GM19452 (cell line): ENCODE data around the gene HNF1A.

Experiments used
- ATAC-seq: cut with Tn5 transposase; IDR thresholded peaks from one replicate; pipeline ENCODE4 v1.9.1; 2021; ENCODE audit not compliant: unreplicated experiment

Gene HNF1A

DNA sequence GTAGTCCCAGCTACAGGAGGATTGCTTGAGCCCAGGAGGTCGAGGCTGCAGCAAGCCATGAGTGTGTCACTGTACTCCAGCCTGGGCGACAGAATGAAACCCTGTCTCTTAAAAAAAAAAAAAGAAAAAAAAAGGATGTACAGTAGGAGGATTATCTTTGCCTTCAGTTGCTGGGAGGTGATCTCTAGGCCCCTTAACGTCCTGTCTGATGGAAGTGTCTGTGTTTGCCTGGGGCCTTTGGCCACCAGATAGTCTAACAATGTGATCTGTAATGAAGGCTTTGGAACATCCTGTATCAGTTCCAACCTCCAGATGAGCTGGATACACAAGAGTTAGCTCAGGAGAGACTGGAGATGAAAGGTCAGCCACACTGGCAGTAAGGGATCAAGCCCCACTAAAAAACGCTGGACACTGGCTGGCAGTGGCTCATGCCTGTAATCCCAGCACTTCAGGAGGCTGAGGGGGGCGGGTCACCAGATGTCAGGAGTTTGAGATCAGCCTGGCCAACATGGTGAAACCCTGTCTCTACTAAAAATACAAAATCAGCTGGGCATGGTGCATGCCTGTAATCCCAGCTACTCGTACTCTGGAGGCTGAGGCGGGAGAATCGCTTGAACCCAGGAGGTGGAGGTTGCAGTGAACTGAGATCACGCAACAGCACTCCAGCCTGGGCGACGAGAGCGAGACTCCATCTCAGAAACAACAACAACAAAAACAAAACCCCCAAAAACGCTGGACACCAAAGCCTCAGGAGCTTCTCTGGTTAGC, 19.0 kb upstream of the HNF1A start:
- ATAC-seq: no peak

DNA sequence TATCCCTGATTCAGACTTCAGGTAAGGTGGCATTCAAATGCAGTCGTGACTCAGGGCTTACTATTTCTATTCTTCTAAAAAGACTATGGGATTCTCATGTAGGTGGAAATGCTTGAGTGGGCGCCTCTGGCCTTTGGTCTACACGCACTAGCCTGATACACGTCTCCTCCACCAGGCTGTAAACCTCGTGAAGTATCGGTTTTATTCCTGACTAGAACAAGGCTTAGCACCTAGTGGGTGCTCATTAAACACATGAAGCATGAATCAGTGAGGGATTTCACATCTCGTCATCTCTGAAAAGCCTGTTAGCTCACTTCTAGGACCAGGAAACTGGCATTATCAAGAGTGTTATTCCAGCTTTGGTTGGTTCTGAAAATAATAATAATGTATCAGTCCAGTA, 17.7 kb upstream of the HNF1A start:
- no peak for ATAC-seq

DNA sequence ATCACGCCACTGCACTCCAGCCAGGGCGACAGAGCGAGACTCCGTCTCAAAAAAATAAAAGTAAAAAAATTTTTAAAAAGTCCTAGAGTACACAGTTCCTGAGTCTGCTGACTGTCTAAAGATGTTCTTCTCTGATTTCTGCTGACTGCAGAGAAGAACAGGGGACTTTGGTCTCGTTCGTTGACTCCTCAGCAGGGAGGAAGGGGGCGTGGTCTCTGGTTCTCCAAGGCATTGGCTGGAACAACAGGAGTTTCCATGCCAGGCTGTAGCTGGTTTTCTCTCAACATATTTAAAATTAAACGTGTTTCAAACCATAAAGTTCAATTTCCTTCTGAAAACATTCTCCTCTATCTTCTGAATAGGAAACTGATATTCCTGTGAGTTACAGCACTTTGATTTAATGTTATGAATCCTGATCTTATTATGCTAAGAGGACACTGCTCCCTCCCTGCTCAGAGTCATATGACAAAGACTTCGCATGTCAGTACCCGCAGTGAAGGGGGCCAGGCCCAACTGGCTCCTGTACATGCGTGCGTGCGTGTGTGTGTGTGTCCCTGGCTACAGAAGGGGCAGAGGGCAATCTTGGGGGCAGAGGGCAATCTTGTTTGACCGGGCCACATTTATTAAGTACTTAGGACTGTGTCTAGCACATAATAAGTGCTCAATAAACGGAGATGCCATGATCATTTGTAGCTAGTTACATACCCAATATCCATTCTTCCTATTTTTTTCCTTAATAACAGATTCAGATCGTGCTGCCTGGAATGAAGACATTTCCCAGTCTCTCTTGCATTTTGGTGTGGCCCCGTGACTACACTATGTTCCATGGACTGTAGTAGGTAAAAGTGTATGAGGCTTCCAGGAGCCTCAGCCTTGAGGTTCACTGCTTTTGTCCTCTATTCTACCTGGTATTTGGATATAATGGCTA, 16.5 kb upstream of the HNF1A start:
- ATAC-seq: no peak

GRCh38 chr12:120962532-120963020, 15.8 kb upstream of the HNF1A start:
- no peak for ATAC-seq

GRCh38 chr12:120964298-120964697, 14.0 kb upstream of the HNF1A start:
- no peak for ATAC-seq

DNA sequence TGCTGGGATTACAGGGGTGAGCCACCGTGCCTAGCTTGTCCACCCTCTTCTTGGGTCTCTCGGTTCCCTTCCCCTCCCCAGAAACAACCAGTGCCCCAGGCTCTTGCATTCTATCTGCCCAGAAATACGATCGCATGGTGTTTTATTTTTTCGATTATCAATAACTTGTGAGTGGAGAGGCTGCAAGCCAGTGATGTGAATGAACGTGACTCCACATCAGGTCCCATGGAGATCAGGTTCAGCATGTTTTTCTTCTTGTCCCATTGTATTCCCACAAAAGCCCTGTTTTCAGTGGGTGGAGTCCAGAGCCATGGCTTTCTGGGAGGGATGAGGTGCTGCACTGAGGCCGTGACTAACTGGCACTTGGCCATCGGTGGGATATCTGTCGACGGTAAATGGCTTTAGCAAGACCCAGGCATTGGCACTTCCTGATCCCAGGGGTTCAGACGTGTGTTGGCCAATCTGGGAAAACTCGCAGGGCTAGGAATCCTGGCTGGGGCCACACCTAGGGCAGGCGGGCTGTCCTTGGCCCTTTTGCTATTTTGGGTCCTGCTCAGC, 12.7 kb upstream of the HNF1A start:
- ATAC-seq: no peak

DNA sequence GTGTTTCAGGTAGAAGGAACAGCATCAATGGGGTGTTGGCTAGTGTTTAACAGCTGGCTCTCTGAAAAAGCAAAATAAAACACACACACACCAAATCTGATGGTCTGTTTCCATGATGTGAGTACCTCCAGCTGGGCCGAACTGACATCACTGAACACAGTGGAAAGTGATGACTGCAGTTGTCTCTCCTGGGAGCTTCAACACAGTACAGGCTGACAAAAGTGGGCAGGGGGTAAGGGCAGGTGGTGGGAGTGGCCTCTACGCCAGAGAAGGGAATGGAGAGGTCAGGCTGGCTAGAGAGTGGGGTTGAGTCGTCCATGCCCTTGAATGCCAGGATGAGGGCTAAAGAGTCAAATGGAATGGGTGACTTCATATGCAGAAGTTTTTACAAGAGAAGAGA, 8.0 kb upstream of the HNF1A start:
- no peak for ATAC-seq

DNA sequence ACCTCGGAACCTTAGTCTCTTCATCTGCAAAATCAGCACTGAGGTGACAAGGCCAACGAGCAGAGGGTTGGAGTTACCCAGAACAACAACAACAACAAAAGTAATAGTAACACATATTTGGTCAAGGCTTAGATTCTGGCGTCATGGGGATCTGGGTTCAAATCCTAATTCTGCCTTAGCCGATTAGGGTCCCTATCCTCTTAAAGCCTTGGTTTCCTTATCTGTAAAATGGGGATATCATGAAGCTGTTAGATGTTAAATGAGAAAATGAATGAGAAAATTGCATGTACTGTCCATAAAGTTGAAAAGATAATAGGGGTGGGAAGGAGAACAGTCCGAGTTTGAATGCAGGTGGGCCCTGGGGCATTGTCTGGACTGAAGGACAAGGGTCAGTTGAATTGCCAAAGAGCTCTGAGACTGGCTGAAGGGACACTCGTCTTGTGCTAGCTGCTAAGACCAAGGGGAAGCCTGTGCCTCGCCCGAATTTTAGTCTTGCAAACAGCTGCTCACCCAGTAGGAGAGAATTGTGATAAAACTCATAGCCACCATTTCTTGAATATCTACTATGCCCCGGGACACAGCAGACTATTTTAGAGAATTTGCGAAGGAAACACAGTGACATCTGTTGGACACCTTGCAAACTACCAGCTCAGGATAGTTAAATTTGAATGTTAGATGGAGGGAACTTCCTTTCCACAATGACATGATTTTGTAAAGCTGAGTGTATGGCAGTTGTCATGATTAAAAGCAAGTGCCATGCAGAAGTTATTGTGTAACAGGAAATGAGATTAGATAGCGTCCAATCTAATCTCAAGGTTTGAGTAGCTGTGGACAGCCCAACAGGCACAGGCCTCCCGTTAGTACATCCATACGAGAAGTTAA, 6.8 kb upstream of the HNF1A start:
- ATAC-seq: no peak

- ATAC-seq: no peak
Measured at GRCh38 chr12:120972870-120973543, 5.3 kb upstream of the HNF1A start.

DNA sequence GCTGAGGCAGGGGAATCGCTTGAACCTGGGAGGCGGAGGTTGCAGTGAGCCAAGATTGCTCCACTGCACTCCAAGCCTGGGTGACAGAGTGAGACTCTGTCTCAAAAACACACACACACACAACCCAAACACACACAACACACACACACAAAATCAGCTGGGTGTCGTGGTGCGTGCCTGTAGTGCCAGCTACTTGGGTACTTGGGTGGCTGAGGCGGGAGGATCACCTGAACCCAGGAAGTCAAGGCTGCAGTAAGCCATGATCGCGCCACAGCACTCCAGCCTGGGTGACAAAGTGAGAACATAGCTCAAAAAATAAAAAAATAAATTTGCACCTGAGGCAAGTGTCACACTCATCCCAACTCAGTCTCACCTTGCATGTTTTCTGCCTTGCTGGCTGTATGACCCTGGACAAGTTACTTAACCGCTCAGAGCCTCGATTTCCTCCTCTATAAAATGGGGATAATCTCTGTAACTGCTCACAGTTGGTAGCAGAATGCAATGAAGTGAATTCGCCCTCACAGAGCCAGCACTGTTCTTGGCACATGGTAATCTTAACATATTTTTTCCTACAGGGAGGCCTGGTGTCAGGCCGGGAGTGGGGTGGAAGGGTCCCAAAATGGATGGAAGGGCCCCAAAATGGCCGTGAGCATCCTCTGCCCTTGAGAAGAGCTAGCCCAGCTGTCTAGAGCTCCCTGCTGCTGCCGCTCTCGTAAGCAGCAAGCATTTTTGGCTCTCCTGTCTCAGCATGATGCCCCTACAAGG, 630 bp upstream of the HNF1A start:
- no peak for ATAC-seq

DNA sequence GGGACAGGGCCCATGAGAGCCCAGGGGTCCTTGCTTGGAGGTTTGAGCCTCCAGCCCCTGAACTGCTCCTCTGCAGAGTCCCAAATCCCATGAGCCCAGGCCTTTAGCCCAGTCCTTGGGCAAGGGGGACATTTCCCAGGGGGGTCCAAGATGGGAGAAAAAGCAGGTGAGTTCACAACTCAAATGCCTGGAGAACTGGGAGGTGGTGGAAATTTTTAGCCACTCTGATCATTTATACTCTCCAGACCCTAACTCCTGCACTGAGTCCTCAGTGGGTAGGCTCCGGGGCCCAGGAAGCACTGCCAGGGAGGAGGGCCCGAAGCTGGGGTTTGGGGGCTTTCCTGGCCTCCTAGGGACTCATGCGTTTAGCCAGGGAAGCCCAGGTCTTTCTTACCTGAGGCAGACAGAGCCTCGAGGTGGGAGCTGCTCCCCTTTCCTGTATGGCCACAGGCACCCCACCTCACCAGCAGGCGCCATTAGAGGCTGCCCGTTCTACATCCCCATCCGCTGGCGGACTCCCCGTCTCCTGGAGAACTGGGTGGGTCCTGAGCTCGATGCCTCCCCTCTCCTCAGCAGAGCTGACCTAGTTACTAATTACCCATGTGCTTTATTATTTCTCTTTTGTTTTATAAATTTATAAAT, 998 bp downstream of the HNF1A start:
- no peak for ATAC-seq

DNA sequence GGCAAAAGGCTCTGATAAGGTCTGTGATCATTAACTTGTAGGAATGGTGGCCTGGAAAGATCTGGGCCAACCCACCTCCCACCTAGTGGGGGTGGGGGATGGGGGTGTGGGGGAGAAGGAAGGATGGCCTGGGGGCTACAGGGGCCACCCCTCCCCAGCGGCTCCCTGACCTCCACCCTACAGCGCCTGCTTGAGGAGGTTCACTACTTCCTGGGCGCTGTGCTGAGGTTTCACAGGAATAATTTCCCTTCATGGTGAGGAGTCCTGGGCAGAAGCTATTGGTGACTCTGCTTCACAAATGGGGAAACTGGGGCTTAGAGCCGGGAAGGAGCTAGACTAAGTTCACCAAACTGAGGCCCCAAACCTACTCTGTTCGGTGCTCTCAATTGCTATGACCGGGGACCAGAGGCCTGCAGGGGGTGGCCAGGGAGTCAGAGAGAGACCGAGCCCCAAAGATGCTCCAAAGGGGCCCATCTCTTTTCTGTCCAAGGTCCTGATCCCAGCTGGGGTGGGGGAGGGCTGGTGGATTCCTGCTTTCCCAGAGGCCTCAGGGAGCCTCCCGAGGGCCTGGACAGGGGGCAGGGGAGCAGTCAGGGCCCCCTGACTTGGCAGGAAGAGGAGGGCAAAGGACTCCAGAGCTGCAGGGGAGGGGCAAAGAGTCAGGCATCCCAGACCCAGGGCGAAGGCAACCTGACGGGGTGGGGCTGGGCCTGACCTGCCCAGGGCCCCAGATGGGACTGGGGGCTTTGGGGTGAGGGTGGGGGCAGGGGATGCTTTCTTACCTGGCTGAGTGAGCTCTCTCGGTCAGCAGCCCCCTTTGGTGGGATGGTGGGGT, 1.7 kb downstream of the HNF1A start:
- ATAC-seq: no peak

DNA sequence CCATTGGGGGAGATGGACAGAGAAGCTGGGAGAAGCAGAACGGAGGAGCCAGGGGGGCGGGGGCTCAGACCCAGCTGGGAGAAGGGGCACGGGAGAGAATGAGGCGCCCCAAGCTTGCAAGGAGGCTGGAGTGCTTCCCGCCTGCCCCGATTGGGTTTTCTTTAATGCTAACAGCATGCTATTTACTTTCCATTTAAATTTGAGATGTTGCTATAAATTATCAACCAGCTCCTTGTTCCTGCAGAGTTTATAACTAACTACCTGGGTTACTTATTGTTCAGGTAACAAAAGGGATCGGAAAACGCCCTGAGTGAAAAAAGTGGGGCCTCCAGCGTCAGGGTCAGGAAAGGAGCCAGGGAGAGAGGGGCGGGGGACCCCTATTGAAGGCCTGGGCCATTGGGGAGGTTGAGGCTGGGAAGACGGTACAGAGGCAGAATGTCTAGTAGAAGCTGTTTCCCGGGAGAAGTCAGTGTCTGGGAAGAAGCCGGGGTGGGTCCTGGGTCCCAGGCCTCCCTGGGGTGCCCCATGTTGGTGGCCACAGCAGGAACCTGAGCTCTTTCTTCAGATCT, 2.5 kb downstream of the HNF1A start:
- ATAC-seq: no peak

GRCh38 chr12:120981407-120981941, 3.1 kb downstream of the HNF1A start:
- no peak for ATAC-seq

- no peak for ATAC-seq
Measured at GRCh38 chr12:120982659-120983058, 4.3 kb downstream of the HNF1A start.

GRCh38 chr12:120983759-120984158, 5.4 kb downstream of the HNF1A start:
- no peak for ATAC-seq

DNA sequence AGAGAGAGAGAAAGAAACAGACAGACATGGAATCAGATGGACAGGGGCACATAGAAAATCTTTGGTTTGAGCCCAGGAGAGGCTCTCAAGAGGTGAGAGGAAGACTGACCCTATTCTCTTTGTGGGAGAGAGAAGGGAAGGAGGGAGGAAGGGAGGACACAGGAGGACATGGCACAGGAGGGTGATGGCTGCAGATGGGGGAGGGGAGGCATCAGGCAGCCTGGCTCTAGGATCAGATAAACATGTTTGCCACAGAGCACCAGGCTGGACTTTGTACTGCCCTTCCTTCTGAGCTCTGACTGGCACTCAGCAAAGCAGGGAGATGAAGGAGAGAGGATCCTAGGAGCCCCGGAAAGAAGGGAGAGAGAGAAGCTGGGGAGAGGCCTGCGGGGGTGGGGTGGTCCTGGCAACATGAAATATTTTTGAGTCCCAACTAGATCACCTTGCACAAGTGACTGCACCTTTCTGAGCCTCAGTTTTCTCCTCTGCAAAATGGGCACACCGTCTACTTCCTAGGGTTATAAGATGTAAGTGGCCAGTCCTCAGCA, 6.1 kb downstream of the HNF1A start:
- ATAC-seq: no peak
